NB4 (cell line): ENCODE data around the gene GPRIN3.

Experiments used
- DNase-seq: peaks from one replicate; pipeline ENCODE4 v3.0.0; 2010; ENCODE audit warnings: low read depth
- H3K4me3 ChIP-seq: one replicate; pipeline ENCODE4 v1.5.1; 2011; ENCODE audit warnings: mild to moderate bottlenecking, low read depth, low read length, moderate library complexity
- CTCF ChIP-seq: IDR thresholded peaks from one replicate; pipeline ENCODE4 v1.5.1; 2012; ENCODE audit warnings: low read depth, low read length
- MAX ChIP-seq: IDR thresholded peaks from 2 replicates; pipeline ENCODE4 v1.6.1; 2011; ENCODE audit warnings: low read depth, low read length
- MYC ChIP-seq: IDR thresholded peaks from 2 replicates; pipeline ENCODE4 v1.6.1; 2011; ENCODE audit warnings: low read depth, low read length
- POLR2A ChIP-seq: IDR thresholded peaks from 2 replicates; pipeline ENCODE4 v1.6.1; 2011; ENCODE audit warnings: mild to moderate bottlenecking; ENCODE audit not compliant: insufficient read length; ENCODE audit errors: extremely low read depth

GPRIN3 gene

GRCh38 chr4:89221167-89221867 lies 86.3 kb downstream of the GPRIN3 start:
- no peak for TF ChIP-seq MYC
- no peak for TF ChIP-seq POLR2A
- no peak for TF ChIP-seq CTCF
- TF ChIP-seq MAX: no peak
- no peak for DNase-seq
- no peak overlapping the region for H3K4me3 ChIP-seq

GRCh38 chr4:89218587-89218986 lies 89.0 kb downstream of the GPRIN3 start:
- TF ChIP-seq MAX (no peak), POLR2A (no peak), CTCF (no peak), MYC (no peak)

GRCh38 chr4:89217604-89218003 lies 90.0 kb downstream of the GPRIN3 start:
- no peak overlapping the region for H3K4me3 ChIP-seq
- no peak for DNase-seq
- TF ChIP-seq CTCF (no peak), MAX (no peak), POLR2A (no peak), MYC (no peak)

More at GRCh38 chr4:89218587-89218986, 89.0 kb downstream of the GPRIN3 start:
- no peak for DNase-seq
- no peak overlapping the region for H3K4me3 ChIP-seq

GRCh38 chr4:89216866-89217265 lies 90.7 kb downstream of the GPRIN3 start:
- DNase-seq: no peak

GRCh38 chr4:89216422-89216821 lies 91.2 kb downstream of the GPRIN3 start:
- H3K4me3 ChIP-seq: no peak overlapping the region
- DNase-seq: no peak
- TF ChIP-seq MYC (no peak), CTCF (no peak), MAX (no peak), POLR2A (no peak)

More at GRCh38 chr4:89216866-89217265, 90.7 kb downstream of the GPRIN3 start:
- H3K4me3 ChIP-seq: no peak overlapping the region
- TF ChIP-seq POLR2A: no peak
- no peak for TF ChIP-seq MYC
- TF ChIP-seq MAX: no peak
- TF ChIP-seq CTCF: no peak

GRCh38 chr4:89215736-89216135 lies 91.9 kb downstream of the GPRIN3 start:
- H3K4me3 ChIP-seq: no peak overlapping the region
- no peak for TF ChIP-seq MAX
- no peak for TF ChIP-seq CTCF
- no peak for TF ChIP-seq MYC
- no peak for TF ChIP-seq POLR2A

More at GRCh38 chr4:89215736-89216135, 91.9 kb downstream of the GPRIN3 start:
- DNase-seq: no peak
